HTERT RPE-1 (cell line): ENCODE measurements around the gene NFYA.

Experiments used
- in situ Hi-C: fragments of 300-500 bp; cut with MboI; formaldehyde crosslinking; loops from 4 replicates; pipeline ENCODE4 v1.14.3; 2020; ENCODE audit warnings: low sequenced_read_pairs

NFYA gene

GRCh38 chr6:41045664-41046063 lies 27.1 kb upstream of the NFYA start:
- in situ Hi-C loops, result no loop called here

- in situ Hi-C loops, result no loop called here
These were observed 26.7 kb upstream of the NFYA start for GRCh38 chr6:41046084-41046483.

GRCh38 chr6:41047306-41047705 lies 25.5 kb upstream of the NFYA start:
- in situ Hi-C loops, result no loop called here

- in situ Hi-C loops, result no loop called here
These were observed 24.7 kb upstream of the NFYA start for GRCh38 chr6:41047745-41048732.

- in situ Hi-C loops, result no loop called here
These were observed 23.3 kb upstream of the NFYA start for GRCh38 chr6:41049521-41049920.

GRCh38 chr6:41049955-41050354 lies 22.8 kb upstream of the NFYA start:
- in situ Hi-C loops, result no loop called here

GRCh38 chr6:41050536-41050935 lies 22.2 kb upstream of the NFYA start:
- in situ Hi-C loops, result no loop called here

GRCh38 chr6:41051873-41052272 lies 20.9 kb upstream of the NFYA start:
- in situ Hi-C loops, result no loop called here

- in situ Hi-C loops, result no loop called here
These were observed 19.7 kb upstream of the NFYA start, which contains the start of gene APOBEC2 for GRCh38 chr6:41053041-41053440. APOBEC2 (plus strand) TSS chr6:41053202; CDS start chr6:41053348, 146 bp downstream.

GRCh38 chr6:41054511-41054910 lies 18.3 kb upstream of the NFYA start:
- in situ Hi-C loops, result no loop called here

- in situ Hi-C loops, result no loop called here
These were observed 17.6 kb upstream of the NFYA start for GRCh38 chr6:41055149-41055548.

GRCh38 chr6:41056768-41057490 lies 15.8 kb upstream of the NFYA start:
- in situ Hi-C loops, result no loop called here

- in situ Hi-C loops, result no loop called here
These were observed 14.0 kb upstream of the NFYA start for GRCh38 chr6:41058783-41059181.

- in situ Hi-C loops, result no loop called here
These were observed 13.2 kb upstream of the NFYA start for GRCh38 chr6:41059556-41059955.

- in situ Hi-C loops, result no loop called here
These were observed 11.5 kb upstream of the NFYA start for GRCh38 chr6:41061196-41061726.

GRCh38 chr6:41062056-41062455 lies 10.7 kb upstream of the NFYA start:
- in situ Hi-C loops, result no loop called here

GRCh38 chr6:41063884-41064285 lies 8.9 kb upstream of the NFYA start:
- in situ Hi-C loops, result no loop called here

- in situ Hi-C loops, result no loop called here
These were observed 7.9 kb upstream of the NFYA start for GRCh38 chr6:41064841-41065240.

- in situ Hi-C loops, result no loop called here
These were observed 7.2 kb upstream of the NFYA start for GRCh38 chr6:41065550-41066026.

GRCh38 chr6:41066867-41067304 lies 5.9 kb upstream of the NFYA start:
- in situ Hi-C loops, result no loop called here

- in situ Hi-C loops, result no loop called here
These were observed 1.3 kb upstream of the NFYA start for GRCh38 chr6:41071501-41071922.
